ENCODE results near the gene KCNA10. TPM values are rescaled to one million over a fixed set of nuclear protein-coding genes. Genes with fewer than 3 reads are reported as not detected.

The KCNA10 gene
- total and polyA plus RNA-seq, 2 donors (not counting 3 experiments of a cell fraction or from before 2014, with no cell fraction given): not detected

DNA sequence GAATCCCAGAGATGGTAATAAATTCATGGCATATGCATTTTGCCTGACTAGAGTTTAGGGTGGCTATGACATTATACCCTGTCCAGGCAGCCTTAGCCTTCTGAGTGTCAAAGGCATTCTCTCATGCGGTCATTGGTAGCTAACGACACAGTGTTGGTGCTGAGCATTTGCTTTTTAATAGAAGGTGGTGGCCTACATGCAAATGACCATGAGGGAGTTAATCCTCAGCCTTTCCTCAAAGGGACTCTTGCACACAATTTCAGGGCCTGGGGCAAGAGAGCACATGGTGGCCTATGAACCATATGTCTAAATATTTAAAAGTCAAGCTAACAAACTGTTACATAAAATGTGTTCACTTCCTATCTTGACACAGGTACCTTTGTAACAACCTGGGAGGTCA lies 30.9 kb upstream of the KCNA10 start:
- no TSS peak for BruUV-seq (replicated peaks)
- ChIA-PET POLR2A (no interaction called here), CTCF (no interaction called here)
- Histone ChIP-seq H3K9ac (replicated peaks; ENCODE audit: extremely low read depth, insufficient read depth, low read length) (no peak overlapping the region), H3K27me3 (ENCODE audit: control insufficient read depth in 2 of 2, insufficient read depth in 2 of 2, low read length in 2 of 2) (peaks cover 8 to 11% of the 10 kb centered on the region in 2 experiments), H3K4me3 (replicated peaks in 1 of 3; ENCODE audit: insufficient read depth in 1 of 3, low read depth in 1 of 3, low read length in 3 of 3) (no peak overlapping the region), H3K36me3 (ENCODE audit: control insufficient read depth in 2 of 2, extremely low read depth in 1 of 2, insufficient read depth in 2 of 2, low read length in 2 of 2) (no peaks in the 10 kb centered on the region), H3K79me2 (ENCODE audit: control insufficient read depth, insufficient read depth, low read length) (no peaks in the 10 kb centered on the region), H3K4me1 (ENCODE audit: control insufficient read depth, extremely low read depth, insufficient read depth, low read length) (no peaks in the 10 kb centered on the region), H2AFZ (ENCODE audit: low read depth, low read length) (no peak overlapping the region), H3K9me1 (replicated peaks; ENCODE audit: control insufficient read depth, extremely low read depth, insufficient read depth, low read length) (no peaks in the 10 kb centered on the region), H3K27ac (ENCODE audit: insufficient read depth, low read depth, low read length) (no peak overlapping the region), H4K20me1 (replicated peaks; ENCODE audit: control insufficient read depth, extremely low read depth, insufficient read depth, low read length) (no peaks in the 10 kb centered on the region), H3K9me3 (replicated peaks; ENCODE audit: control insufficient read depth, insufficient read depth, low read length) (no peaks in the 10 kb centered on the region), H3K4me2 (ENCODE audit: insufficient read depth, low read length) (no peak overlapping the region)
- TF ChIP-seq CTCF (IDR thresholded peaks at IDR 0.05; ENCODE audit: extremely low read depth in 1 of 2, insufficient read depth in 1 of 2, low read depth in 1 of 2, low read length in 2 of 2) (no peak), JUN (IDR thresholded peaks at IDR 0.05; ENCODE audit: borderline replicate concordance, insufficient read depth, insufficient read length, low read depth) (no peak), EZH2 (IDR thresholded peaks at IDR 0.05; ENCODE audit: borderline replicate concordance, low read depth, low read length, severe bottlenecking) (no peak), POLR2A (IDR thresholded peaks at IDR 0.05; ENCODE audit: low read depth, low read length) (no peak), POLR2AphosphoS5 (IDR thresholded peaks at IDR 0.05; ENCODE audit: insufficient read depth, low read depth, low read length) (no peak), FOS (IDR thresholded peaks at IDR 0.05; ENCODE audit: borderline replicate concordance, insufficient read depth, low read length) (no peak), GATA2 (IDR thresholded peaks at IDR 0.05; ENCODE audit: insufficient read depth, insufficient read length, low read depth, low read length) (no peak), MYC (IDR thresholded peaks at IDR 0.05; ENCODE audit: low read depth, low read length) (no peak)
- TF ChIP-seq, protein P1, sequence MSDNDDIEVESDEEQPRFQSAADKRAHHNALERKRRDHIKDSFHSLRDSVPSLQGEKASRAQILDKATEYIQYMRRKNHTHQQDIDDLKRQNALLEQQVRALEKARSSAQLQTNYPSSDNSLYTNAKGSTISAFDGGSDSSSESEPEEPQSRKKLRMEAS (IDR thresholded peaks at IDR 0.05; ENCODE audit: insufficient read depth, insufficient read length): no peak
- DNase-seq (ENCODE audit: low read depth, low spot score): no peak
- FAIRE-seq: no peak
- dilution Hi-C loops (cut with MboI; ENCODE audit: extremely low pct_ligation_motif_present, low sequenced_read_pairs) (no loop called here), intact Hi-C loops (cut with micrococcal nuclease) (loop anchor here (10.0 kb wide), 1 partner anchor 235 kb away; no protein-coding TSS in a partner anchor)
